K562 (cell line): ENCODE results near the gene PDE8A.

ENCODE experiments used
- ARNT ChIP-seq, 2 experiments: fragments of 450-650 bp; IDR thresholded peaks; 2 replicates each; pipeline ENCODE4 v1.6.1; 2016; ENCODE audit warnings: mild to moderate bottlenecking in 1 of 2
- EWSR1 ChIP-seq: fragments of 450-650 bp; IDR thresholded peaks from 2 replicates; pipeline ENCODE4 v1.6.1; 2018; ENCODE audit warnings: borderline replicate concordance, mild to moderate bottlenecking, low read depth, moderate library complexity; ENCODE audit not compliant: partially characterized antibody
- NFIX ChIP-seq: fragments of 250-450 bp; sonication (Bioruptor Pico); IDR thresholded peaks from 2 replicates; pipeline ENCODE4 v1.4.0; 2020; ENCODE audit warnings: low read depth, mild to moderate bottlenecking, moderate library complexity
- TCF7 ChIP-seq: sonication (generic); IDR thresholded peaks from 2 replicates; pipeline ENCODE4 v1.6.1; 2016; ENCODE audit warnings: antibody characterized with exemption, borderline replicate concordance
- ZFPM2 ChIP-seq: fragments of 250-450 bp; sonication (Bioruptor Pico); IDR thresholded peaks from 2 replicates; pipeline ENCODE4 v1.5.1; 2022; ENCODE audit warnings: mild to moderate bottlenecking
- TF ChIP-seq, protein P1 (sequence below), 3 experiments: IDR thresholded peaks in 2 of 3; conservative IDR thresholded peaks in 1 of 3; 2 replicates each; pipeline ENCODE4 v1.5.1; 2011 to 2012; ENCODE audit warnings: low read length in 3 of 3, mild to moderate bottlenecking in 3 of 3, control low read depth in 2 of 3, improper control_type of control experiment in 1 of 3, inconsistent platforms in 1 of 3, low read depth in 1 of 3, mixed read lengths in 1 of 3, moderate library complexity in 1 of 3; ENCODE audit not compliant: insufficient read depth in 2 of 3

- no peak for TF ChIP-seq ARNT (IDR thresholded peaks at IDR 0.05)
- no peak for TF ChIP-seq ZFPM2 (CRISPR knock-in tag)
- TF ChIP-seq TCF7, result no peak
- TF ChIP-seq, protein P1, sequence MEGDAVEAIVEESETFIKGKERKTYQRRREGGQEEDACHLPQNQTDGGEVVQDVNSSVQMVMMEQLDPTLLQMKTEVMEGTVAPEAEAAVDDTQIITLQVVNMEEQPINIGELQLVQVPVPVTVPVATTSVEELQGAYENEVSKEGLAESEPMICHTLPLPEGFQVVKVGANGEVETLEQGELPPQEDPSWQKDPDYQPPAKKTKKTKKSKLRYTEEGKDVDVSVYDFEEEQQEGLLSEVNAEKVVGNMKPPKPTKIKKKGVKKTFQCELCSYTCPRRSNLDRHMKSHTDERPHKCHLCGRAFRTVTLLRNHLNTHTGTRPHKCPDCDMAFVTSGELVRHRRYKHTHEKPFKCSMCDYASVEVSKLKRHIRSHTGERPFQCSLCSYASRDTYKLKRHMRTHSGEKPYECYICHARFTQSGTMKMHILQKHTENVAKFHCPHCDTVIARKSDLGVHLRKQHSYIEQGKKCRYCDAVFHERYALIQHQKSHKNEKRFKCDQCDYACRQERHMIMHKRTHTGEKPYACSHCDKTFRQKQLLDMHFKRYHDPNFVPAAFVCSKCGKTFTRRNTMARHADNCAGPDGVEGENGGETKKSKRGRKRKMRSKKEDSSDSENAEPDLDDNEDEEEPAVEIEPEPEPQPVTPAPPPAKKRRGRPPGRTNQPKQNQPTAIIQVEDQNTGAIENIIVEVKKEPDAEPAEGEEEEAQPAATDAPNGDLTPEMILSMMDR (IDR thresholded peaks at IDR 0.05 in 2 of 3, conservative IDR thresholded peaks at IDR 0.05 in 1 of 3; ENCODE audit: insufficient read depth in 2 of 3, low read depth in 1 of 3, low read length in 3 of 3), result no peak
- TF ChIP-seq NFIX (CRISPR knock-in tag), result no peak
- TF ChIP-seq EWSR1, result no peak
These were observed 47.6 kb downstream of the PDE8A start for GRCh38 chr15:85029221-85029620.
